Measurements from ENCODE around the gene ZNF541.

The ZNF541 gene

DNA sequence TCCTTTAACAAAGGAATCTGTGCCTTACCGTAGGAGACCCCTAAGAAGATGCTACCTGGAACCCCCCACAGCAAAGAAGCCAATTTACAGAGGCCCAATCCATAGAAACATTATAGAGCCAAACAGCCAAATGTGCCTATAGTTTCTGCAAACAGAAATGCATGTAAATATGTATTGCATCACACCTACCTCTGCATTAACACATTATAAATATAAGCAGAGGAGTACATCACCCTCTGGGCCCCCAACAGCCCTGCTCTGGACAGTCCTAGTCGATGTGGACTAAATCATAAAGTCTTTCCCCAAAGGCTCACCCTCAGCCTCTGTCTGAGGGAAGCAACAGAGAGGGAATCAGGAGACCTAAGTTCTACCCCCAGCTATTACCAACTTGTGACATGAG, 25.7 kb downstream of the ZNF541 start:
- H3K27me3 ChIP-seq (replicated peaks; ENCODE audit: insufficient read depth, low read length): peaks cover 61% of the 10 kb centered on the region
- DNase-seq: no peak
- no peaks in the 10 kb centered on the region for H4K20me1 ChIP-seq (ENCODE audit: insufficient read depth, low read length)
- H3K9ac ChIP-seq (ENCODE audit: low read length): no peak overlapping the region
- no peaks in the 10 kb centered on the region for H3K9me3 ChIP-seq (replicated peaks; ENCODE audit: insufficient read depth, low read length)
- H3K4me1 ChIP-seq (ENCODE audit: low read length): no peaks in the 10 kb centered on the region
- H3K27ac ChIP-seq (ENCODE audit: low read length): no peak overlapping the region
- H2AFZ ChIP-seq (ENCODE audit: low read length): no peak overlapping the region
- no peak overlapping the region for H3K4me2 ChIP-seq (ENCODE audit: low read depth, low read length)
- TF ChIP-seq, protein P1, sequence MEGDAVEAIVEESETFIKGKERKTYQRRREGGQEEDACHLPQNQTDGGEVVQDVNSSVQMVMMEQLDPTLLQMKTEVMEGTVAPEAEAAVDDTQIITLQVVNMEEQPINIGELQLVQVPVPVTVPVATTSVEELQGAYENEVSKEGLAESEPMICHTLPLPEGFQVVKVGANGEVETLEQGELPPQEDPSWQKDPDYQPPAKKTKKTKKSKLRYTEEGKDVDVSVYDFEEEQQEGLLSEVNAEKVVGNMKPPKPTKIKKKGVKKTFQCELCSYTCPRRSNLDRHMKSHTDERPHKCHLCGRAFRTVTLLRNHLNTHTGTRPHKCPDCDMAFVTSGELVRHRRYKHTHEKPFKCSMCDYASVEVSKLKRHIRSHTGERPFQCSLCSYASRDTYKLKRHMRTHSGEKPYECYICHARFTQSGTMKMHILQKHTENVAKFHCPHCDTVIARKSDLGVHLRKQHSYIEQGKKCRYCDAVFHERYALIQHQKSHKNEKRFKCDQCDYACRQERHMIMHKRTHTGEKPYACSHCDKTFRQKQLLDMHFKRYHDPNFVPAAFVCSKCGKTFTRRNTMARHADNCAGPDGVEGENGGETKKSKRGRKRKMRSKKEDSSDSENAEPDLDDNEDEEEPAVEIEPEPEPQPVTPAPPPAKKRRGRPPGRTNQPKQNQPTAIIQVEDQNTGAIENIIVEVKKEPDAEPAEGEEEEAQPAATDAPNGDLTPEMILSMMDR (IDR thresholded peaks at IDR 0.05; ENCODE audit: low read length): no peak
- no peaks in the 10 kb centered on the region for H3F3A ChIP-seq (ENCODE audit: insufficient read depth, low read length)
- no peaks in the 10 kb centered on the region for H3K36me3 ChIP-seq (replicated peaks; ENCODE audit: insufficient read depth, low read length)
- no peaks in the 10 kb centered on the region for H3K79me2 ChIP-seq (ENCODE audit: low read length)
- no peak overlapping the region for H3K4me3 ChIP-seq (ENCODE audit: low read length)
- no peaks in the 10 kb centered on the region for H3K9me2 ChIP-seq (replicated peaks; ENCODE audit: insufficient read depth, low read length)

GRCh38 chr19:47545061-47545948, 27.6 kb downstream of the ZNF541 start:
- no peaks in the 10 kb centered on the region for H3K9me3 ChIP-seq (replicated peaks; ENCODE audit: insufficient read depth, low read length)
- H3K4me2 ChIP-seq (ENCODE audit: low read depth, low read length): no peak overlapping the region
- H3K36me3 ChIP-seq (replicated peaks; ENCODE audit: insufficient read depth, low read length): no peaks in the 10 kb centered on the region
- peaks cover 56% of the 10 kb centered on the region for H3K27me3 ChIP-seq (replicated peaks; ENCODE audit: insufficient read depth, low read length)
- no peak overlapping the region for H3K27ac ChIP-seq (ENCODE audit: low read length)
- H3K79me2 ChIP-seq (ENCODE audit: low read length): no peaks in the 10 kb centered on the region
- H4K20me1 ChIP-seq (ENCODE audit: insufficient read depth, low read length): no peaks in the 10 kb centered on the region
- TF ChIP-seq EZH2 (optimal IDR thresholded peaks at IDR 0.05; ENCODE audit: low read depth, low read length) (no peak), EZH2phosphoT487 (IDR thresholded peaks at IDR 0.05; ENCODE audit: low read length) (no peak)
- TF ChIP-seq, protein P1 (IDR thresholded peaks at IDR 0.05; ENCODE audit: low read length): no peak
- H3K4me1 ChIP-seq (ENCODE audit: low read length): no peaks in the 10 kb centered on the region
- H2AFZ ChIP-seq (ENCODE audit: low read length): no peak overlapping the region
- no peak overlapping the region for H3K4me3 ChIP-seq (ENCODE audit: low read length)
- H3K9ac ChIP-seq (ENCODE audit: low read length): no peak overlapping the region
- H3K9me2 ChIP-seq (replicated peaks; ENCODE audit: insufficient read depth, low read length): no peaks in the 10 kb centered on the region
- H3F3A ChIP-seq (ENCODE audit: insufficient read depth, low read length): no peaks in the 10 kb centered on the region
- DNase-seq: no peak

- TF ChIP-seq EZH2phosphoT487 (IDR thresholded peaks at IDR 0.05; ENCODE audit: low read length) (no peak), EZH2 (optimal IDR thresholded peaks at IDR 0.05; ENCODE audit: low read depth, low read length) (no peak)
- TF ChIP-seq, protein P1 (IDR thresholded peaks at IDR 0.05; ENCODE audit: low read length): no peak
- DNase-seq: no peak
- no peak overlapping the region for H3K27ac ChIP-seq (ENCODE audit: low read length)
Measured at GRCh38 chr19:47544476-47544875, 28.5 kb downstream of the ZNF541 start.

More at GRCh38 chr19:47544476-47544875, 28.5 kb downstream of the ZNF541 start:
- Histone ChIP-seq H3K4me3 (ENCODE audit: low read length) (no peak overlapping the region), H3K9me3 (replicated peaks; ENCODE audit: insufficient read depth, low read length) (no peaks in the 10 kb centered on the region), H3F3A (ENCODE audit: insufficient read depth, low read length) (no peaks in the 10 kb centered on the region), H3K4me2 (ENCODE audit: low read depth, low read length) (no peak overlapping the region), H3K4me1 (ENCODE audit: low read length) (no peaks in the 10 kb centered on the region), H4K20me1 (ENCODE audit: insufficient read depth, low read length) (no peaks in the 10 kb centered on the region), H3K36me3 (replicated peaks; ENCODE audit: insufficient read depth, low read length) (no peaks in the 10 kb centered on the region), H3K9me2 (replicated peaks; ENCODE audit: insufficient read depth, low read length) (no peaks in the 10 kb centered on the region), H3K27me3 (replicated peaks; ENCODE audit: insufficient read depth, low read length) (peaks cover 48% of the 10 kb centered on the region), H2AFZ (ENCODE audit: low read length) (no peak overlapping the region), H3K79me2 (ENCODE audit: low read length) (no peaks in the 10 kb centered on the region), H3K9ac (ENCODE audit: low read length) (no peak overlapping the region)
